Measurements from ENCODE around the gene PLD6. TPM values are rescaled to one million over a fixed set of nuclear protein-coding genes. Genes with fewer than 3 reads are reported as not detected.
A peak's percentile ranks its signal among the peaks of the same experiment; 100 is the strongest.

PLD6 gene
- total and polyA plus RNA-seq, 2 donors (not counting 1 experiment from before 2014, with no cell fraction given) = 2.0 to 4.1 TPM

- peaks cover 9% of the 10 kb centered on the region for H4K20me1 ChIP-seq (ENCODE audit: control insufficient read depth, insufficient read depth, low read length, poor library complexity, severe bottlenecking)
- no peak overlapping the region for H3K4me3 ChIP-seq (ENCODE audit: control extremely low read depth in 1 of 5, extremely low read depth in 1 of 5, insufficient read depth in 1 of 5, low read depth in 2 of 5, low read length in 4 of 5)
- peak overlapping the region; percentile 26 for H3K4me3 Mint-ChIP-seq
- no peaks in the 10 kb centered on the region for H3K9me3 Mint-ChIP-seq (ENCODE audit: insufficient read depth)
- TF ChIP-seq EZH2 (IDR thresholded peaks at IDR 0.05; ENCODE audit: borderline replicate concordance, insufficient read depth, low read depth, low read length, poor library complexity, severe bottlenecking) = no peak
- no peak for TF ChIP-seq CTCF (IDR thresholded peaks at IDR 0.05)
- H3K27ac Mint-ChIP-seq = peak overlapping the region; percentile 88
- H3K27me3 Mint-ChIP-seq = no peaks in the 10 kb centered on the region
- 100% methylated on average over 3 of the region's 8 CpGs for WGBS (ENCODE audit: insufficient coverage)
- H3K9me3 ChIP-seq (ENCODE audit: control extremely low read depth in 1 of 3, control insufficient read depth in 2 of 3, insufficient read depth in 1 of 3, low read length in 2 of 3) = no peaks in the 10 kb centered on the region
- H3K4me2 ChIP-seq (replicated peaks; ENCODE audit: low read depth, low read length, poor library complexity, severe bottlenecking) = peak overlapping the region; percentile 63
- ATAC-seq (ENCODE audit: low read depth) (no peak), DNase-seq (no peak)
- CTCF ChIA-PET = interaction anchor here (1.1 kb wide), 1 partner anchor 169 kb away, joined by 3 read pairs; no protein-coding TSS in a partner anchor
- H3K36me3 ChIP-seq (replicated peaks in 1 of 2; ENCODE audit: control extremely low read depth in 1 of 2, control insufficient read depth in 1 of 2, extremely low read depth in 1 of 2, insufficient read depth in 2 of 2, low read length in 1 of 2) = peaks cover 2 to 86% of the 10 kb centered on the region in 2 experiments
- H3K9ac ChIP-seq (ENCODE audit: low read length) = peak overlapping the region; percentile 12
- H3K4me1 ChIP-seq (ENCODE audit: control insufficient read depth in 2 of 2, insufficient read depth in 2 of 2, low read length in 2 of 2) = peaks cover 20 to 23% of the 10 kb centered on the region in 2 donors
- peaks cover 38% of the 10 kb centered on the region for H3K4me1 Mint-ChIP-seq
- no peak overlapping the region for H2AFZ ChIP-seq (ENCODE audit: insufficient read depth, low read depth, low read length, poor library complexity, severe bottlenecking)
- POLR2A ChIA-PET = interaction anchor here (0.5 to 1.2 kb wide), 2 partner anchors 62 to 111 kb away, joined by 3 read pairs; no protein-coding TSS in a partner anchor
- intact Hi-C loops (cut with micrococcal nuclease) = no loop called here
- no peaks in the 10 kb centered on the region for H3K79me2 ChIP-seq (ENCODE audit: control insufficient read depth, insufficient read depth, low read length)
- no peaks in the 10 kb centered on the region for H3K27me3 ChIP-seq (replicated peaks in 1 of 4; ENCODE audit: control extremely low read depth in 1 of 4, control insufficient read depth in 3 of 4, insufficient read depth in 4 of 4, low read length in 3 of 4)
- peak overlapping the region; percentile 59 to 63 for H3K27ac ChIP-seq (ENCODE audit: low read length in 2 of 2)
These were observed 30.8 kb downstream of the PLD6 start for GRCh38 chr17:17175340-17175739.

- Histone ChIP-seq H3K36me3 (replicated peaks in 1 of 2; ENCODE audit: control extremely low read depth in 1 of 2, control insufficient read depth in 1 of 2, extremely low read depth in 1 of 2, insufficient read depth in 2 of 2, low read length in 1 of 2) (peaks cover 2 to 81% of the 10 kb centered on the region in 2 experiments), H3K79me2 (ENCODE audit: control insufficient read depth, insufficient read depth, low read length) (no peaks in the 10 kb centered on the region), H3K9me3 (ENCODE audit: control extremely low read depth in 1 of 3, control insufficient read depth in 2 of 3, insufficient read depth in 1 of 3, low read length in 2 of 3) (no peaks in the 10 kb centered on the region), H3K9ac (ENCODE audit: low read length) (no peak overlapping the region), H4K20me1 (ENCODE audit: control insufficient read depth, insufficient read depth, low read length, poor library complexity, severe bottlenecking) (peaks cover 9% of the 10 kb centered on the region), H2AFZ (ENCODE audit: insufficient read depth, low read depth, low read length, poor library complexity, severe bottlenecking) (no peak overlapping the region), H3K4me2 (replicated peaks; ENCODE audit: low read depth, low read length, poor library complexity, severe bottlenecking) (no peak overlapping the region), H3K27ac (ENCODE audit: low read length in 2 of 2) (peak overlapping the region in 1 of 2 donors; percentile 36), H3K27me3 (replicated peaks in 1 of 4; ENCODE audit: control extremely low read depth in 1 of 4, control insufficient read depth in 3 of 4, insufficient read depth in 4 of 4, low read length in 3 of 4) (no peaks in the 10 kb centered on the region), H3K4me3 (ENCODE audit: control extremely low read depth in 1 of 5, extremely low read depth in 1 of 5, insufficient read depth in 1 of 5, low read depth in 2 of 5, low read length in 4 of 5) (no peak overlapping the region), H3K4me1 (ENCODE audit: control insufficient read depth in 2 of 2, insufficient read depth in 2 of 2, low read length in 2 of 2) (peaks cover 20 to 23% of the 10 kb centered on the region in 2 donors)
- WGBS (ENCODE audit: insufficient coverage) = 97% methylated on average over 14 of the region's 14 CpGs
- Mint-ChIP-seq H3K4me3 (no peak overlapping the region), H3K27me3 (no peaks in the 10 kb centered on the region), H3K4me1 (peaks cover 33% of the 10 kb centered on the region), H3K27ac (no peak overlapping the region), H3K9me3 (ENCODE audit: insufficient read depth) (no peaks in the 10 kb centered on the region)
- TF ChIP-seq CTCF (IDR thresholded peaks at IDR 0.05) = no peak
- TF ChIP-seq EZH2 (IDR thresholded peaks at IDR 0.05; ENCODE audit: borderline replicate concordance, insufficient read depth, low read depth, low read length, poor library complexity, severe bottlenecking) = no peak
- ChIA-PET POLR2A (no interaction called here), CTCF (no interaction called here)
- no peak for ATAC-seq (ENCODE audit: low read depth)
- no peak for DNase-seq
- intact Hi-C loops (cut with micrococcal nuclease) = no loop called here
These were observed 32.2 kb downstream of the PLD6 start for GRCh38 chr17:17173921-17174320.
